SK-N-SH treated with all-trans-retinoic acid at 6 μM for 48 hours (cell line): ENCODE results near the gene OPN4.

ENCODE experiments used
- ATAC-seq: fragments of 200-7000 bp; cut with Tn5 transposase; 3 replicates; pipeline ENCODE4 v1.9.1; 2020; ENCODE audit warnings: mild to moderate bottlenecking, moderate library complexity
- ARNTL ChIP-seq: fragments of 450-650 bp; formaldehyde crosslinking; IDR thresholded peaks from 2 replicates; pipeline ENCODE4 v1.5.0; 2020; ENCODE audit warnings: low read depth, mild to moderate bottlenecking, moderate library complexity, borderline replicate concordance
- BACH2 ChIP-seq: fragments of 250-450 bp; sonication (Bioruptor Pico); IDR thresholded peaks from 2 replicates; pipeline ENCODE4 v1.9.0; 2021; ENCODE audit warnings: mild to moderate bottlenecking, borderline replicate concordance
- CREB5 ChIP-seq: fragments of 250-450 bp; sonication (Bioruptor Pico); IDR thresholded peaks from 2 replicates; pipeline ENCODE4 v1.5.1; 2020; ENCODE audit warnings: low read depth, mild to moderate bottlenecking, moderate library complexity
- CSDC2 ChIP-seq: fragments of 250-450 bp; sonication (Bioruptor Pico); IDR thresholded peaks from 2 replicates; pipeline ENCODE4 v1.5.0; 2020; ENCODE audit warnings: mild to moderate bottlenecking, moderate library complexity
- ESRRG ChIP-seq: fragments of 250-450 bp; sonication (Bioruptor Pico); IDR thresholded peaks from 2 replicates; pipeline ENCODE4 v1.6.1; 2021; ENCODE audit warnings: mild to moderate bottlenecking
- GLIS3 ChIP-seq: fragments of 250-450 bp; sonication (Bioruptor Pico); IDR thresholded peaks from 2 replicates; pipeline ENCODE4 v1.5.0; 2020; ENCODE audit warnings: mild to moderate bottlenecking, moderate library complexity
- ISL1 ChIP-seq: fragments of 250-450 bp; sonication (Bioruptor Pico); IDR thresholded peaks from 2 replicates; pipeline ENCODE4 v2.1.2; 2022; ENCODE audit warnings: mild to moderate bottlenecking, moderate library complexity
- OSR1 ChIP-seq: fragments of 250-450 bp; sonication (Bioruptor Pico); IDR thresholded peaks from 2 replicates; pipeline ENCODE4 v1.8.0; 2022; ENCODE audit warnings: moderate library complexity, mild to moderate bottlenecking, inconsistent platforms
- PATZ1 ChIP-seq: fragments of 250-450 bp; sonication (Bioruptor Pico); IDR thresholded peaks from 2 replicates; pipeline ENCODE4 v1.8.0; 2020; ENCODE audit warnings: mild to moderate bottlenecking, moderate library complexity, borderline replicate concordance
- POU6F1 ChIP-seq: fragments of 250-450 bp; sonication (Bioruptor Pico); IDR thresholded peaks from 2 replicates; pipeline ENCODE4 v1.8.0; 2021; ENCODE audit warnings: low read depth, mild to moderate bottlenecking, moderate library complexity, borderline replicate concordance
- PPARA ChIP-seq: fragments of 250-450 bp; sonication (Bioruptor Pico); IDR thresholded peaks from 2 replicates; pipeline ENCODE4 v1.5.0; 2020; ENCODE audit warnings: mild to moderate bottlenecking, borderline replicate concordance
- RARB ChIP-seq: fragments of 250-450 bp; sonication (Bioruptor Pico); IDR thresholded peaks from 2 replicates; pipeline ENCODE4 v1.8.0; 2021; ENCODE audit warnings: mild to moderate bottlenecking, moderate library complexity
- SNAI2 ChIP-seq: fragments of 250-450 bp; sonication (Bioruptor Pico); IDR thresholded peaks from 2 replicates; pipeline ENCODE4 v1.5.0; 2020; ENCODE audit warnings: mild to moderate bottlenecking, moderate library complexity
- TCF4 ChIP-seq: fragments of 250-450 bp; sonication (Bioruptor Pico); IDR thresholded peaks from 2 replicates; pipeline ENCODE4 v1.8.0; 2021; ENCODE audit warnings: mild to moderate bottlenecking, moderate library complexity, borderline replicate concordance
- TOX ChIP-seq: fragments of 250-450 bp; sonication (Bioruptor Pico); IDR thresholded peaks from 2 replicates; pipeline ENCODE4 v1.8.0; 2021; ENCODE audit warnings: mild to moderate bottlenecking, moderate library complexity, borderline replicate concordance
- TSHZ2 ChIP-seq: fragments of 250-450 bp; sonication (Bioruptor Pico); IDR thresholded peaks from 2 replicates; pipeline ENCODE4 v1.5.0; 2020; ENCODE audit warnings: mild to moderate bottlenecking, moderate library complexity
- ZC3H10 ChIP-seq: fragments of 250-450 bp; sonication (Bioruptor Pico); IDR thresholded peaks from 2 replicates; pipeline ENCODE4 v1.5.1; 2021; ENCODE audit warnings: mild to moderate bottlenecking, moderate library complexity
- ZFP3 ChIP-seq: fragments of 250-450 bp; sonication (Bioruptor Pico); IDR thresholded peaks from 2 replicates; pipeline ENCODE4 v1.5.0; 2020; ENCODE audit warnings: mild to moderate bottlenecking, moderate library complexity
- ZFP30 ChIP-seq: fragments of 450-650 bp; formaldehyde crosslinking; IDR thresholded peaks from 2 replicates; pipeline ENCODE4 v1.5.0; 2022; ENCODE audit warnings: mild to moderate bottlenecking, moderate library complexity
- ZNF565 ChIP-seq: fragments of 450-650 bp; formaldehyde crosslinking; conservative IDR thresholded peaks from 2 replicates; pipeline ENCODE4 v1.5.0; 2020; ENCODE audit warnings: low read depth, mild to moderate bottlenecking, moderate library complexity
- ZNF70 ChIP-seq: fragments of 450-650 bp; formaldehyde crosslinking; IDR thresholded peaks from 2 replicates; pipeline ENCODE4 v1.5.0; 2020; ENCODE audit warnings: mild to moderate bottlenecking, moderate library complexity

Gene OPN4

GRCh38 chr10:86687750-86688149, 33.4 kb downstream of the OPN4 start:
- TF ChIP-seq ESRRG (no peak), ISL1 (0 out of 2 replicates have a peak, but pooled peaks have one; percentile 8)
- TF ChIP-seq, all 23 proteins: peak for 1
- ATAC-seq = peak; percentile 53

GRCh38 chr10:86688398-86688921, 34.1 kb downstream of the OPN4 start:
- ATAC-seq = peak; percentile 83
- TF ChIP-seq ZC3H10 (CRISPR knock-in tag) (no peak), GLIS3 (CRISPR knock-in tag) (no peak), POU6F1 (no peak)

GRCh38 chr10:86689146-86689545, 34.8 kb downstream of the OPN4 start:
- TF ChIP-seq CREB5 (CRISPR knock-in tag) (no peak), RARB (CRISPR knock-in tag) (no peak), PPARA (no peak), ESRRG (no peak), ARNTL (CRISPR knock-in tag) (no peak), ZFP3 (CRISPR knock-in tag) (no peak), TOX (CRISPR knock-in tag) (no peak), TSHZ2 (CRISPR knock-in tag) (no peak), PATZ1 (CRISPR knock-in tag) (no peak), POU6F1 (no peak), ZNF70 (CRISPR knock-in tag) (no peak), GLIS3 (CRISPR knock-in tag) (no peak), BACH2 (CRISPR knock-in tag) (no peak), ZFP30 (CRISPR knock-in tag) (no peak), SNAI2 (CRISPR knock-in tag) (no peak), CSDC2 (CRISPR knock-in tag) (no peak), OSR1 (CRISPR knock-in tag) (no peak)
- no peak for ATAC-seq

- no peak for ATAC-seq
- TF ChIP-seq ZNF70 (CRISPR knock-in tag) = no peak
- no peak for TF ChIP-seq ZNF565 (CRISPR knock-in tag)
- no peak for TF ChIP-seq ESRRG
- TF ChIP-seq TCF4 (CRISPR knock-in tag) = no peak
- TF ChIP-seq OSR1 (CRISPR knock-in tag) = no peak
- no peak for TF ChIP-seq GLIS3 (CRISPR knock-in tag)
- TF ChIP-seq ISL1 = no peak
- no peak for TF ChIP-seq SNAI2 (CRISPR knock-in tag)
- no peak for TF ChIP-seq TOX (CRISPR knock-in tag)
- no peak for TF ChIP-seq BACH2 (CRISPR knock-in tag)
- TF ChIP-seq ZFP3 (CRISPR knock-in tag) = no peak
- TF ChIP-seq ZC3H10 (CRISPR knock-in tag) = no peak
- TF ChIP-seq PPARA = no peak
- no peak for TF ChIP-seq CREB5 (CRISPR knock-in tag)
- no peak for TF ChIP-seq ARNTL (CRISPR knock-in tag)
- TF ChIP-seq, all 23 proteins: peak for 0
Measured at GRCh38 chr10:86690231-86690630, 35.9 kb downstream of the OPN4 start.
